H9 (cell line): ENCODE measurements around the gene TSC22D1. TPM values are rescaled to one million over a fixed set of nuclear protein-coding genes. Genes with fewer than 3 reads are reported as not detected.

Experiments
- DNase-seq: peaks from one replicate; pipeline ENCODE4 v3.0.0-alpha.2; 2017
- H2AFZ ChIP-seq: one replicate; pipeline ENCODE4 v1.6.1; 2013; ENCODE audit warnings: mild to moderate bottlenecking, low read length, control low read depth, moderate library complexity
- H2AK5ac ChIP-seq: 2 replicates; pipeline ENCODE4 v1.6.1; 2013; ENCODE audit warnings: low read length, control low read depth, mixed read lengths; ENCODE audit not compliant: insufficient read length
- H2BK120ac ChIP-seq: one replicate; pipeline ENCODE4 v1.6.1; 2013; ENCODE audit warnings: low read depth, mild to moderate bottlenecking, low read length, control low read depth, inconsistent platforms; ENCODE audit not compliant: poor library complexity, severe bottlenecking
- H2BK12ac ChIP-seq: 2 replicates; pipeline ENCODE4 v1.6.1; 2013; ENCODE audit warnings: low read length, control low read depth, mixed read lengths, low read depth; ENCODE audit not compliant: insufficient read length
- H2BK15ac ChIP-seq: 2 replicates; pipeline ENCODE4 v1.6.1; 2013; ENCODE audit warnings: low read depth, low read length, control low read depth
- H2BK20ac ChIP-seq: one replicate; pipeline ENCODE4 v1.6.1; 2013; ENCODE audit warnings: low read depth, mild to moderate bottlenecking, low read length, control low read depth, inconsistent platforms; ENCODE audit not compliant: poor library complexity, severe bottlenecking
- H2BK5ac ChIP-seq: 2 replicates; pipeline ENCODE4 v1.6.1; 2013; ENCODE audit warnings: low read length, control low read depth, mixed read lengths; ENCODE audit not compliant: insufficient read length
- H3K14ac ChIP-seq: 2 replicates; pipeline ENCODE4 v1.6.1; 2013; ENCODE audit warnings: low read length, control low read depth; ENCODE audit not compliant: insufficient read depth
- H3K18ac ChIP-seq: 2 replicates; pipeline ENCODE4 v1.6.1; 2013; ENCODE audit warnings: low read depth, mild to moderate bottlenecking, mixed read lengths, low read length, control low read depth; ENCODE audit not compliant: insufficient read length
- H3K23ac ChIP-seq: 2 replicates; pipeline ENCODE4 v1.6.1; 2013; ENCODE audit warnings: low read length, control low read depth, mixed read lengths, low read depth; ENCODE audit not compliant: insufficient read length
- H3K23me2 ChIP-seq: 2 replicates; pipeline ENCODE4 v1.6.1; 2013; ENCODE audit warnings: low read depth, mild to moderate bottlenecking, mixed read lengths, low read length, control low read depth; ENCODE audit not compliant: insufficient read length, poor library complexity, severe bottlenecking
- H3K27ac ChIP-seq: 2 replicates; pipeline ENCODE4 v1.5.1; 2013; ENCODE audit warnings: low read length, control low read depth, mixed read lengths, low read depth; ENCODE audit not compliant: insufficient read length
- H3K27me3 ChIP-seq: 2 replicates; pipeline ENCODE4 v1.6.1; 2013; ENCODE audit warnings: low read length, control low read depth, inconsistent platforms; ENCODE audit not compliant: insufficient read depth
- H3K4ac ChIP-seq: 2 replicates; pipeline ENCODE4 v1.6.1; 2013; ENCODE audit warnings: low read depth, mild to moderate bottlenecking, control low read depth, inconsistent platforms, low read length, moderate library complexity
- H3K4me1 ChIP-seq: 2 replicates; pipeline ENCODE4 v1.6.1; 2013; ENCODE audit warnings: low read length, control low read depth, inconsistent platforms; ENCODE audit not compliant: insufficient read depth
- H3K4me2 ChIP-seq: 2 replicates; pipeline ENCODE4 v1.6.1; 2013; ENCODE audit warnings: low read length, control low read depth, mixed read lengths; ENCODE audit not compliant: insufficient read length, insufficient read depth
- H3K56ac ChIP-seq: 2 replicates; pipeline ENCODE4 v1.6.1; 2013; ENCODE audit warnings: low read depth, mild to moderate bottlenecking, mixed read lengths, low read length, control low read depth; ENCODE audit not compliant: insufficient read length
- H3K79me1 ChIP-seq: 2 replicates; pipeline ENCODE4 v1.6.1; 2013; ENCODE audit warnings: low read depth, mild to moderate bottlenecking, moderate library complexity, low read length, control low read depth, inconsistent platforms; ENCODE audit not compliant: insufficient read depth, poor library complexity, severe bottlenecking
- H3K79me2 ChIP-seq: 2 replicates; pipeline ENCODE4 v1.6.1; 2013; ENCODE audit warnings: low read length, control low read depth, inconsistent platforms; ENCODE audit not compliant: insufficient read depth
- H3K9ac ChIP-seq: 2 replicates; pipeline ENCODE4 v1.6.1; 2013; ENCODE audit warnings: low read length, control low read depth, mixed read lengths; ENCODE audit not compliant: insufficient read length; ENCODE audit errors: extremely low read depth
- H3K9me3 ChIP-seq: one replicate; pipeline ENCODE4 v1.6.1; 2013; ENCODE audit warnings: low read depth, low read length, inconsistent platforms; ENCODE audit not compliant: control insufficient read depth
- H3T11ph ChIP-seq: one replicate; pipeline ENCODE4 v1.6.1; 2013; ENCODE audit warnings: mild to moderate bottlenecking, low read length, control low read depth, inconsistent platforms
- H4K20me1 ChIP-seq: one replicate; pipeline ENCODE4 v1.6.1; 2013; ENCODE audit not compliant: control insufficient read depth, insufficient read length, insufficient read depth
- H4K5ac ChIP-seq: 2 replicates; pipeline ENCODE4 v1.6.1; 2013; ENCODE audit warnings: low read depth, mild to moderate bottlenecking, mixed read lengths, low read length, control low read depth; ENCODE audit not compliant: insufficient read length
- H4K8ac ChIP-seq: replicated peaks from 2 replicates; pipeline ENCODE4 v1.6.1; 2013; ENCODE audit warnings: low read length, control low read depth, mixed read lengths, low read depth; ENCODE audit not compliant: insufficient read length
- H4K91ac ChIP-seq: 2 replicates; pipeline ENCODE4 v1.6.1; 2013; ENCODE audit warnings: low read depth, mild to moderate bottlenecking, moderate library complexity, mixed read lengths, low read length, control low read depth; ENCODE audit not compliant: insufficient read length
- H3K27ac Mint-ChIP-seq, 3 experiments: 2 replicates in 2 of 3; 3 replicates in 1 of 3; pipeline ENCODE4 v1.8.0; 2020 to 2021; ENCODE audit warnings: mixed read lengths in 3 of 3, mild to moderate bottlenecking in 1 of 3, moderate library complexity in 1 of 3
- H3K27me3 Mint-ChIP-seq: 2 replicates; pipeline ENCODE4 v1.8.0; 2021; ENCODE audit warnings: low read depth, mild to moderate bottlenecking, moderate library complexity, mixed read lengths
- H3K36me3 Mint-ChIP-seq, 3 experiments: 2 replicates in 2 of 3; 3 replicates in 1 of 3; pipeline ENCODE4 v1.8.0; 2020 to 2021; ENCODE audit warnings: low read depth in 3 of 3, mixed read lengths in 3 of 3; ENCODE audit not compliant: insufficient read depth in 1 of 3
- H3K4me1 Mint-ChIP-seq, 2 experiments: 2 replicates each; pipeline ENCODE4 v1.8.0; 2020; ENCODE audit warnings: mixed read lengths in 2 of 2
- H3K4me3 Mint-ChIP-seq, 2 experiments: 2 replicates in 1 of 2; 3 replicates in 1 of 2; pipeline ENCODE4 v1.8.0; 2020 to 2021; ENCODE audit warnings: mild to moderate bottlenecking in 2 of 2, mixed read lengths in 2 of 2, moderate library complexity in 1 of 2
- H3K9me3 Mint-ChIP-seq, 2 experiments: 2 replicates in 1 of 2; 3 replicates in 1 of 2; pipeline ENCODE4 v1.8.0; 2020; ENCODE audit warnings: mild to moderate bottlenecking in 2 of 2, mixed read lengths in 2 of 2, moderate library complexity in 1 of 2
- WGBS: extraction: QIAGEN DNeasy Blood & Tissue Kit; methylation state at CpG from one replicate; pipeline ENCODE4 v1.1.7; 2013; ENCODE audit warnings: missing lambda C conversion rate, low lambda C conversion rate, mixed read lengths; ENCODE audit not compliant: insufficient read length; ENCODE audit errors: extremely low coverage; 5-methylcytosine and 5-hydroxymethylcytosine counted together
- total RNA-seq: library from RNA; stranded (reverse); gene quantifications from 2 replicates; pipeline ENCODE4 v1.2.1, GENCODE V29; 2021
- TF ChIP-seq, protein P1 (sequence below): fragments of 200-600 bp; sonication (generic); conservative IDR thresholded peaks from 3 replicates; pipeline ENCODE4 v1.8.0; 2021; ENCODE audit warnings: antibody characterized with exemption, mild to moderate bottlenecking

Gene TSC22D1
- total RNA-seq, 1 experiment from 2014 or later, result 76.7 TPM

DNA sequence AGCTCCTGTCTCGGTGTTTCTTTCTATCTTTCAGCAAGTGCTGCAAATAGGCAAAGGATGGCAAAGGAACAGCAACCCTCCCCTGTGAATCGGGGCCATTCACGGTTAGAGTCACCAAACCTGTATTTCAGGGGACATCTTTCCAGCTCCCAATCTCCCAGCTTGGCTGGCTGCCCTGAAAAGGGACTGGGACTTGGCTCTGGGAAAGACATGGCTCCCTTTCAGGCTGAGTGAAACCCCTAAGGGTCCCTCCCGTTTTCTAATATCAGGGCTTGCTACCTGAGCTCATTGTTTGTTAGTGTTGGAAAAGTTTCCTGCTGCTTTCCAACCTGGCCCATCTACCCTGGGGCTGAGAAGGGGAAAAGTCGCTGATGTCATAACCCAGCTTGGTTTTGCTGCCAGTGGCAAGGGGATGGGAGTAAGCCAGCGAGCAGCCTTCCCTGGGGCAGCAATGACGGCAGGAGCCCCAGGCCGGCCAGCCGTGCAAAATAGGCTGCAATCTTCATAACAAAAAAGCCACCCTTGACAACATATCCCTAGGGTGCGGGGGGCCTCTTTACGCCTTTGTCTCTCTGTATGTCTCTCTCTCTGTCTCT, 172.6 kb downstream of the TSC22D1 start:
- H3K4me3 Mint-ChIP-seq, result peak overlapping the region; percentile 21 to 56
- Histone ChIP-seq H2BK15ac (no peak overlapping the region), H2AK5ac (no peak overlapping the region), H3K79me2 (no peaks in the 10 kb centered on the region), H3T11ph (no peak overlapping the region), H3K27ac (no peak overlapping the region), H4K8ac (no peak overlapping the region), H2BK12ac (no peak overlapping the region), H2BK120ac (no peak overlapping the region), H3K23ac (no peak overlapping the region), H3K9me3 (no peaks in the 10 kb centered on the region), H3K4me1 (peaks cover 17% of the 10 kb centered on the region), H3K18ac (no peak overlapping the region), H4K5ac (no peak overlapping the region), H2AFZ (no peak overlapping the region), H4K20me1 (no peaks in the 10 kb centered on the region), H3K79me1 (no peaks in the 10 kb centered on the region), H3K23me2 (peaks cover 6% of the 10 kb centered on the region), H3K9ac (no peak overlapping the region), H4K91ac (no peak overlapping the region), H3K14ac (no peak overlapping the region), H3K4ac (no peak overlapping the region), H2BK20ac (no peak overlapping the region), H3K27me3 (no peaks in the 10 kb centered on the region), H2BK5ac (no peak overlapping the region), H3K4me2 (peak overlapping the region; percentile 67), H3K56ac (no peak overlapping the region)
- H3K36me3 Mint-ChIP-seq, result no peaks in the 10 kb centered on the region
- H3K4me1 Mint-ChIP-seq, result peaks cover 68 to 73% of the 10 kb centered on the region in 2 experiments
- DNase-seq, result no peak
- TF ChIP-seq, protein P1, sequence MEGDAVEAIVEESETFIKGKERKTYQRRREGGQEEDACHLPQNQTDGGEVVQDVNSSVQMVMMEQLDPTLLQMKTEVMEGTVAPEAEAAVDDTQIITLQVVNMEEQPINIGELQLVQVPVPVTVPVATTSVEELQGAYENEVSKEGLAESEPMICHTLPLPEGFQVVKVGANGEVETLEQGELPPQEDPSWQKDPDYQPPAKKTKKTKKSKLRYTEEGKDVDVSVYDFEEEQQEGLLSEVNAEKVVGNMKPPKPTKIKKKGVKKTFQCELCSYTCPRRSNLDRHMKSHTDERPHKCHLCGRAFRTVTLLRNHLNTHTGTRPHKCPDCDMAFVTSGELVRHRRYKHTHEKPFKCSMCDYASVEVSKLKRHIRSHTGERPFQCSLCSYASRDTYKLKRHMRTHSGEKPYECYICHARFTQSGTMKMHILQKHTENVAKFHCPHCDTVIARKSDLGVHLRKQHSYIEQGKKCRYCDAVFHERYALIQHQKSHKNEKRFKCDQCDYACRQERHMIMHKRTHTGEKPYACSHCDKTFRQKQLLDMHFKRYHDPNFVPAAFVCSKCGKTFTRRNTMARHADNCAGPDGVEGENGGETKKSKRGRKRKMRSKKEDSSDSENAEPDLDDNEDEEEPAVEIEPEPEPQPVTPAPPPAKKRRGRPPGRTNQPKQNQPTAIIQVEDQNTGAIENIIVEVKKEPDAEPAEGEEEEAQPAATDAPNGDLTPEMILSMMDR, result no peak
- H3K27ac Mint-ChIP-seq, result peak overlapping the region in 2 of 3 experiments; percentile 45 to 66; a peak in 6 of 7 replicates
- no CpG with 5 or more reads among the region's 11 CpGs for WGBS
- peaks cover 4% of the 10 kb centered on the region; the same call in 1 of the 2 replicates for H3K27me3 Mint-ChIP-seq
- H3K9me3 Mint-ChIP-seq, result no peaks in the 10 kb centered on the region; a peak in 1 of 5 replicates
